Mesothelial cell of epicardium (in vitro differentiated cells): Measurements from ENCODE around the gene COMT. TPM values are rescaled to one million over a fixed set of nuclear protein-coding genes. Genes with fewer than 3 reads are reported as not detected.

Experiments used
- DNase-seq, 2 experiments: peaks; one replicate each; pipeline ENCODE4 v3.0.0; 2021; ENCODE audit warnings: low spot score in 2 of 2; ENCODE audit not compliant: unreplicated experiment in 2 of 2
- H3K27ac Mint-ChIP-seq: 2 replicates; pipeline ENCODE4 v1.8.0; 2021; ENCODE audit warnings: mixed read lengths
- H3K27me3 Mint-ChIP-seq: 2 replicates; pipeline ENCODE4 v1.8.0; 2021; ENCODE audit warnings: low read depth, mixed read lengths
- H3K36me3 Mint-ChIP-seq: 2 replicates; pipeline ENCODE4 v1.8.0; 2021; ENCODE audit warnings: mixed read lengths
- H3K4me1 Mint-ChIP-seq: 2 replicates; pipeline ENCODE4 v1.8.0; 2021; ENCODE audit warnings: mixed read lengths
- H3K4me3 Mint-ChIP-seq: 2 replicates; pipeline ENCODE4 v1.8.0; 2021; ENCODE audit warnings: mild to moderate bottlenecking, moderate library complexity, mixed read lengths
- H3K9me3 Mint-ChIP-seq: 2 replicates; pipeline ENCODE4 v1.8.0; 2021; ENCODE audit warnings: mixed read lengths
- total RNA-seq: library from RNA; stranded (reverse); gene quantifications from 3 replicates; pipeline ENCODE4 v1.2.1, GENCODE V29; 2021
- TF ChIP-seq, protein P1 (sequence below): fragments of 200-600 bp; sonication (generic); IDR thresholded peaks from one replicate; pipeline ENCODE4 v1.5.0; 2021; ENCODE audit warnings: antibody characterized with exemption; ENCODE audit not compliant: unreplicated experiment

Gene COMT
- total RNA-seq, 1 donor from 2014 or later: 93.5 TPM

DNA sequence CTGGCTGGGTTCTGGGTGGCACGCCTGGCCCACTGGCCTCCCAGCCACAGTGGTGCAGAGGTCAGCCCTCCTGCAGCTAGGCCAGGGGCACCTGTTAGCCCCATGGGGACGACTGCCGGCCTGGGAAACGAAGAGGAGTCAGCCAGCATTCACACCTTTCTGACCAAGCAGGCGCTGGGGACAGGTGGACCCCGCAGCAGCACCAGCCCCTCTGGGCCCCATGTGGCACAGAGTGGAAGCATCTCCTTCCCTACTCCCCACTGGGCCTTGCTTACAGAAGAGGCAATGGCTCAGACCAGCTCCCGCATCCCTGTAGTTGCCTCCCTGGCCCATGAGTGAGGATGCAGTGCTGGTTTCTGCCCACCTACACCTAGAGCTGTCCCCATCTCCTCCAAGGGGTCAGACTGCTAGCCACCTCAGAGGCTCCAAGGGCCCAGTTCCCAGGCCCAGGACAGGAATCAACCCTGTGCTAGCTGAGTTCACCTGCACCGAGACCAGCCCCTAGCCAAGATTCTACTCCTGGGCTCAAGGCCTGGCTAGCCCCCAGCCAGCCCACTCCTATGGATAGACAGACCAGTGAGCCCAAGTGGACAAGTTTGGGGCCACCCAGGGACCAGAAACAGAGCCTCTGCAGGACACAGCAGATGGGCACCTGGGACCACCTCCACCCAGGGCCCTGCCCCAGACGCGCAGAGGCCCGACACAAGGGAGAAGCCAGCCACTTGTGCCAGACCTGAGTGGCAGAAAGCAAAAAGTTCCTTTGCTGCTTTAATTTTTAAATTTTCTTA, 27.8 kb downstream of the COMT start:
- no peaks in the 10 kb centered on the region for H3K27me3 Mint-ChIP-seq
- no peak overlapping the region for H3K4me3 Mint-ChIP-seq
- TF ChIP-seq, protein P1, sequence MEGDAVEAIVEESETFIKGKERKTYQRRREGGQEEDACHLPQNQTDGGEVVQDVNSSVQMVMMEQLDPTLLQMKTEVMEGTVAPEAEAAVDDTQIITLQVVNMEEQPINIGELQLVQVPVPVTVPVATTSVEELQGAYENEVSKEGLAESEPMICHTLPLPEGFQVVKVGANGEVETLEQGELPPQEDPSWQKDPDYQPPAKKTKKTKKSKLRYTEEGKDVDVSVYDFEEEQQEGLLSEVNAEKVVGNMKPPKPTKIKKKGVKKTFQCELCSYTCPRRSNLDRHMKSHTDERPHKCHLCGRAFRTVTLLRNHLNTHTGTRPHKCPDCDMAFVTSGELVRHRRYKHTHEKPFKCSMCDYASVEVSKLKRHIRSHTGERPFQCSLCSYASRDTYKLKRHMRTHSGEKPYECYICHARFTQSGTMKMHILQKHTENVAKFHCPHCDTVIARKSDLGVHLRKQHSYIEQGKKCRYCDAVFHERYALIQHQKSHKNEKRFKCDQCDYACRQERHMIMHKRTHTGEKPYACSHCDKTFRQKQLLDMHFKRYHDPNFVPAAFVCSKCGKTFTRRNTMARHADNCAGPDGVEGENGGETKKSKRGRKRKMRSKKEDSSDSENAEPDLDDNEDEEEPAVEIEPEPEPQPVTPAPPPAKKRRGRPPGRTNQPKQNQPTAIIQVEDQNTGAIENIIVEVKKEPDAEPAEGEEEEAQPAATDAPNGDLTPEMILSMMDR: no peak
- DNase-seq: no peak
- peaks cover 14% of the 10 kb centered on the region for H3K36me3 Mint-ChIP-seq
- H3K27ac Mint-ChIP-seq: no peak overlapping the region
- H3K4me1 Mint-ChIP-seq: no peaks in the 10 kb centered on the region
- no peaks in the 10 kb centered on the region for H3K9me3 Mint-ChIP-seq

DNA sequence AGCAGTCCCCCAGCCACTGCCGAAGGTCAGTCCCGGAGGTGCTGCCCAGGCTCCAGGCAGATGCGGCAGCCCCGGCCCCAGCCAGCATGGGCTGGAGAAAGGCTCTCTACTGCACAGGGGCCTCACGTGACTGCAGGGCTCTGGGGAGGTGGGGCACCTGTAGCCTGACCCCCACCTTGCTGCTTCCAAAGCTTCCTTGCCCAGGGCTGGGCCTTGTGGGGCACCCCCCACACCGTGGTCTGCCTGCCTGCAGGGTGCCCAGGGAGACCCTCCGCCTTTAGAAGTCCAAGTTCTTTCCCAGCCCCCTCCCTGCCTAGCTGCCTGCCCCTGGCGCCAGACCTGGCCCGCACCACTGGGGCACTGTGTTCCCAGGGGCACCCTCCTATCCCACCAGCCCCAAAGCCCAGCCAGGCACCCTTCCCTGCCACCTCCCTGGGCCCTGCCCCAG, 28.5 kb downstream of the COMT start:
- H3K27ac Mint-ChIP-seq: no peak overlapping the region
- no peak overlapping the region for H3K4me3 Mint-ChIP-seq
- no peaks in the 10 kb centered on the region for H3K9me3 Mint-ChIP-seq
- peaks cover 17% of the 10 kb centered on the region for H3K36me3 Mint-ChIP-seq
- DNase-seq: no peak
- TF ChIP-seq, protein P1: no peak
- H3K27me3 Mint-ChIP-seq: no peaks in the 10 kb centered on the region
- H3K4me1 Mint-ChIP-seq: peaks cover 3% of the 10 kb centered on the region

DNA sequence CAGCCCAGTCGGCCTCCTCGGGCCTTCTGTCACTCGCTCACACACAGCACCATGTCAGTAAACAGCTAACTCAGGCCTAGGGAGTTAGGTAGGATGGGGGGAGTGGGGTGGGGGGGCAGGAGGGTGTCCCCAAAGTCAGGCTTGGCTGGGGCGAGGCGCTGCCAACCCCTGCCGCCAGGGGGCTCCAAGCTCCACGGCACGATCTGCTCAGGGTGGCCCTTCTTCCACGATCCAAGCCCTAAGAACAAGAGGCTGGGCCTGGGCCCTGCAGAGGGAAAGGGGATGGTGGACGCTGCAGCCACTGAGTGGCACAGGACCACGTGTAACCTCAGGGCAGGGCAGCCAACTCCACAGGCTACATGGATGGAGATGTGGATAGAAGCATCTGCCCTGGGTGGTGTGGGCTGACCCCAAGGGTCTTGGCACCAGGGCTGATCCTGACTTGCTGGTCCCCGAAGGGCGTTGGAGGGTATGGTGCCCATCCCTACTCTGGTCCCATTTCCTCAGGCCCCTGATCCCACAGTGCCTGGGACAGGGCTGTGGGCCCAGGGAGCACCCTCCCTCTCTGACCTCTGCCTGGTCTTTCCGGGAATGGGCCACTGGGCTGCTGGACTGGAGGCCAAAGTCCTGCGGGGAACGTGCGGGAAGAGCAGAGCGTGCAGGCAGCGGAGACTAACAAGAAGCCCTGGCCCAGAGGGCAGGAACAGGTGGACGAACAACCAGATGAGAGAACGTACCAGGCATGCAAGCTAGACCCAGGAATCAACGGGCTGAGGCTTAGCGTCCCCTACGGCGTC, 29.1 kb downstream of the COMT start:
- Mint-ChIP-seq H3K9me3 (no peaks in the 10 kb centered on the region), H3K4me1 (peaks cover 3% of the 10 kb centered on the region), H3K27me3 (no peaks in the 10 kb centered on the region), H3K27ac (no peak overlapping the region), H3K4me3 (no peak overlapping the region), H3K36me3 (peaks cover 17% of the 10 kb centered on the region)
- peak in 1 of 2 experiments; percentile 81 for DNase-seq
- TF ChIP-seq, protein P1: peak; percentile 97

DNA sequence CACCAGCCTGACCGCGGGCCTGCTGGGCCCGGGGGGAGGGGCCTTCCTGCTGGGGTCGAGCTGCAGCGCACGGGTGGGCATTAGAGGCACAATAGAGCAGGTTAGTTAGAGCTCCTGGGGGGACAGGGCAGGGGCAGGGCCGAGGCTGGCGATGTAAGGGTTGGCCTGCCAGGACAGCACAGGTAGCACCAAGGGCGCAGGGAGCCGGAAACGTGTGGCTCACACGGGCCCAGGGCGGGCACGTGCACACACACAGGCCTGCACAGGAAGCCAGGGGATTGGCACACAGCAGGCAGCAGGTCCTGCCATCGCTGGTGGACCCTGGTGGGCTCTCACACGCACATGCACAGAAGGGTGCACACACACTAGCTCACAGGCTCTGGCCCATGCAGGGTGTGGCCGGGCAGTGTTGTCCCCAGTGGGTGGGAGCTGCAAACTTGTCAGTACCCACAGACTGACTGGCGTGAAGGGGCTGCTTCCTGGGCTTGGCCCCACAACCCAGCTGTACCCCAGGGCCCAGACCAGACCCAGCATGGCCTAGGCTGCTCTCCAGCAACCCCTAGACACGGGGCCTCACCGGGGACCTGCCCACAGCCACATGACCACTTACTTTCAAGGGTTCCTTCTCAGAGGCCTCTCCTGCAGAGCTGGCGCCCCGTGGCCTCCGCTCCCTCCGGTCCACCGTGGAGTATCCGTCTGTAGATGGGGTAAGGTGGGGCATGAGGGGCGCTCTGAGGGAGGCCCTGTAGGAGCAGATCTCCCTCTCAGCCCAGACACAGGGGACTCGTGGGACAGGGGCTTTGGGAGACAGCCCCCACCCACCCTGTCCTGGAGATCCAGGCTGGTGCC, 29.9 kb downstream of the COMT start:
- H3K27ac Mint-ChIP-seq: no peak overlapping the region
- TF ChIP-seq, protein P1: no peak
- no peaks in the 10 kb centered on the region for H3K9me3 Mint-ChIP-seq
- H3K27me3 Mint-ChIP-seq: no peaks in the 10 kb centered on the region
- DNase-seq: no peak
- H3K4me1 Mint-ChIP-seq: peaks cover 3% of the 10 kb centered on the region
- no peak overlapping the region for H3K4me3 Mint-ChIP-seq
- peaks cover 17% of the 10 kb centered on the region for H3K36me3 Mint-ChIP-seq

DNA sequence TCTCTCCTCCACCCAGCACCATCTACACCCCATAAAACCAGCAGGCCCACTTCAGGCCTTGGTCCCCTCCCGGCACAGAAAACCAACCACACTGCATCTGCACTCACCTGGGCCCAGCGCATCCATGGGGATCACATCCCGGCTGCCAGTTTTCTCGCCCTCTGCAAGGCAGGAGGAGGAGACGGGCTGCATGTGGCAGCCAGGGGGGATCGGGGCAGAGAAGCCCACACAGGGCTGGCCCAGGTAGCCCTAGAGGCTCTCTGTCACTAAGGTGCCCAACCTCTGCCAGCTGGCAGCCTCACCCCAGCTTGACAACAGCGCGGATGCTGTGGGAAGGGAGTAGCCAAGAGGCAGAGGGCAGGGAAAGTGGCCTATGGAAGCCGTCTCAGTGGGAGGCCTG, 30.7 kb downstream of the COMT start:
- Mint-ChIP-seq H3K27me3 (no peaks in the 10 kb centered on the region), H3K27ac (no peak overlapping the region), H3K9me3 (no peaks in the 10 kb centered on the region), H3K4me1 (peaks cover 3% of the 10 kb centered on the region), H3K36me3 (peaks cover 10% of the 10 kb centered on the region), H3K4me3 (no peak overlapping the region)
- DNase-seq: no peak
- TF ChIP-seq, protein P1: no peak
